ENCODE results near the gene CUL4A.
"Not testable (repeated sequence)": the region's sequence is repeated elsewhere in the genome, so short reads cannot be mapped to it uniquely, and the experiment has no call there.

The CUL4A gene

DNA sequence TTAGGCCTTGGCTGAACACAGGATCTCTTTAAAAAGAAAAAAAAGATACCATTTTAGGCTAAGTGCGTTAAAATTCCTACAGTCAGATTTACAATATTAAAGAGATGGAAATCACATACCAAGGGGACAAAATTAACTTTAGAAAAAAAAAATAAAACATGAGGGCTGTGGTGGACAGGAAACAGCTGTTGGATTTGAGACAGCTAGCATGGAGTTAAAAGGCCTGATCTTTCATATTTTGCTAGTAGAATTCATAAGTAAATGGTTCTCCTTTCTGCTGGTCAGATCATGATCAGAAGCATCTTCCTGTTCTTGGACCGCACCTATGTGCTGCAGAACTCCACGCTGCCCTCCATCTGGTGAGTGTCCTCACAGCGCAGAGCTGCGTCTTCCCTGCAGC is 19.7 kb downstream of the CUL4A start:
- DNase-seq (ENCODE audit: low read depth) = no peak
- H3K4me3 ChIP-seq (ENCODE audit: low read depth, low read length) = no peak overlapping the region

DNA sequence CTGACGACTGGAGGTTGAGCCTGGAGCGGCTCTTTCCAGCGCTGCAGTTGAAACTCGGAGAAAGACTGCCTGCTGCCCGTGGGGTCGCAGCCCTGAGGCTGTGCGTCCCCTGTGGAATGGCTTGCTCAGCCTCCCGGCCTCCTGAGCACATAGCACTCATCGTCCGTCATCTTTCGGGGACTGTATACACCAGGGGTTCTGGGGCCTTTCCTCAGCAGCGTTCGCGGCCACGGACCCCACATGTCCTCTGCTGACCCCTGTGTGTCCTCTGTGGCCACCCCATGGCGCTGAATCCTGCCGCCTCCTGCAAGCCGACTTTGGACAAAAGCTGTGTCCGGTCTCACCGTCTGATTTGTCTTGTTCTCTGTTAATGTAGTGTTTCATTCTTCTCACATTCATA is 20.4 kb downstream of the CUL4A start:
- DNase-seq (ENCODE audit: low read depth) = no peak

DNA sequence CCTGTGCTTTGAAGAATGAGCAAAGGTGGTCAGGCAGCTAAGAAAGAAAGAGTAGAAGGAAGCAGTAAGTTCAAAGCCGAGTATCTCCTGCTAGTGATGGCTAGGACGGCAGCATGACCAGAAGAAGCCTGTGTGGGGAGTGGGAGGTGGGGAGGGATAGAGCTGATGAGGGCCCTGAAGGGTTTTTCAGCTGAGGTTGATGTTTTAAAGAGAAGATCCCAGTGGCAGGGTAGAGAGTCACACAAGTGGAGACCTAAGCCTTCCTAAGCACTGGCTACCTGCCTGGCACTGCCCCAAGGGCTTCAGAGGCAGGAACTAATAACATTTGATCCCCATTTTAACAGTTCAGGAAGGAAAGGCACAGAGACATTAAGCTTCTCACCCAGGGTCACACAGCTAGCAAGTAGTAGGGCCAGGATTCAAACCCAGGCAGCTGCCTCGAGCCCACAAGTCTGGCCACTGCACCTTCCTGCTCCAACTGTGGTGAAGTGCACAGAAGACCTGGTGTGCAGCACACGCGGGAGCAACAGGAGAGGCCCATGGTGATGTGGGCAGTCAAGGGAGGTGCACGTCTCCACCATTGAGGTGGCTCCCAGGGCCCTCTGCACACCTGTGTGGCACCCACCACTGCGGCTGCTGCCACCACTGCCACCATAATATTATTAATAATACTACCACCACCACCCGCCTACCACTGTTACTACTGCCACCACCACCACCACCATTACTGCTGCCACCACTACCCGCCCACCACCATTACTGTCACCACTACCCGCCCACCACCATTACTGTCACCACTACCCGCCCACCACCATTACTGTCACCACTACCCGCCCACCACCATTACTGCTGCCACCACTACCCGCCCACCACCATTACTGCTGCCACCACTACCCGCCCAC is 22.1 kb downstream of the CUL4A start:
- H3K4me3 ChIP-seq (ENCODE audit: low read depth, low read length) = no peak overlapping the region
- DNase-seq (ENCODE audit: low read depth) = no peak

More for the DNA sequence above, 20.4 kb downstream of the CUL4A start:
- no peak overlapping the region for H3K4me3 ChIP-seq (ENCODE audit: low read depth, low read length)

DNA sequence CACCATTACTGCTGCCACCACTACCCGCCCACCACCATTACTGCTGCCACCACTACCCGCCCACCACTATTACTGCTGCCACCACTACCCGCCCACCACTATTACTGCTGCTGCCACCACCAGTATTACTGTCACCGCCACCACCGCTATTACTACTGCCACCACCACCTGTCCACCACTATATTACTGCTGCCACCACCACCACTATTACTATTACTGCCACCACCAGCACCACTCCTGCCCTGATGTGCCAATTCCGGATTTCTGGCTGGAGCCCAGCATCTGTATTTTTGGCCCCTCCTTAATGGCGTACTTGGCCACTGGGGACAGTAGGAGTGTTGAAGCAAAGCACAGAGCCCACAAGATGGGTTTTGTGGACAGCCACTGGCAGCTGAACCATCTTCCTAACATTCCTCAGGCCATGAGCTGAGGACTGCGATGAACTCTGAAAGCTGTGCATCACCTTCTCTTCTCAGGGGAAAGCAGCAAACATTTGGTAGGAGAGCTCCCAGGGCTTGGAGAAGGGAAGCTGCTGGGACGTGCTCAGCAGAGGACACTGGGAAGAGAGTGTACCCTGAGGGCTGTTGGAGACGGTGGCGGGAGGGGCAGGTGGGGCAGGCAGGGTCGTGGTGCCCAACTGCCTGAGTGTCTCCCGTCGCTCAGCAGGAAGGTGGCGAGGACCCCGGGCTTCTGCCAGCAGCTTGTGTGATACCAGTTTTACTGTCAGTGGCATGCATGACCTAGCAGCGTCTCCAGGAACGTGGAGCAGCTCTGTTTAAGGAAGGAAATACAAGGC is 23.0 kb downstream of the CUL4A start:
- no peak for DNase-seq (ENCODE audit: low read depth)
- no peak overlapping the region for H3K4me3 ChIP-seq (ENCODE audit: low read depth, low read length)

DNA sequence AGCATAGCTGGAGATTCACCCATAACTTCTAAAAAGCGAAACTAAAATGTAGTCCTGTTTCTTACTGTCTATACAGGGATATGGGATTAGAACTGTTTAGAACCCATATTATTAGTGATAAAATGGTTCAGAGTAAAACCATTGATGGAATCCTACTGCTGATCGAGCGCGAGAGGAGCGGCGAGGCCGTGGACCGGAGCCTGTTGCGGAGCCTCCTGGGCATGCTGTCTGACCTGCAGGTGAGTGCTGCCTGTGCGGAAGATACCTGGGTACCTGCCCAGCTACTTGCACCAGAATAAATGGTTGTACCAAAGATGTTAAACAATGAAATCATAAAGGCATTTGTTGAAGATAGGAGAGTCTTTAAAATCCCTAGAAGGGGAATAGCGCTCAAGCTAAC is 23.7 kb downstream of the CUL4A start:
- no peak for DNase-seq (ENCODE audit: low read depth)
- H3K4me3 ChIP-seq (ENCODE audit: low read depth, low read length) = no peak overlapping the region

DNA sequence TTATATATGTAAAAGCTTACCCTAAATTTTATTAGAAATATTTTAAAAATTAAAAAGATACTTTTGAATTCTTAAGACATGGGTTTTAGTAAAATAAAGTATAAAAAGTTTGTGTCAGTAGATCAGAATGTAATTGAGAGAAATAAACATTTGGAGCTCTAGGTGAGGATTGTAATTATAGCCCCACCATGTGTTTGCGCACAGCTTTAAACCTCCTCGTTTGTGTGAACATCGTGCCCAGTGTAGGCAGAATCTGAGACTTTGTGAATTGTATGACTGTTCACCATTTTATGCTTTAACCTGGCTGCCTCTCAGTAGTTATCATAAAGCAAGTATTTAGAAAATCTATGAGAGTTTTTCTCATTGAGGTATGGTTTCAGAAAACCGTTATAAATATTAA is 29.1 kb downstream of the CUL4A start:
- DNase-seq (ENCODE audit: low read depth) = no peak
- no peak overlapping the region for H3K4me3 ChIP-seq (ENCODE audit: low read depth, low read length)

DNA sequence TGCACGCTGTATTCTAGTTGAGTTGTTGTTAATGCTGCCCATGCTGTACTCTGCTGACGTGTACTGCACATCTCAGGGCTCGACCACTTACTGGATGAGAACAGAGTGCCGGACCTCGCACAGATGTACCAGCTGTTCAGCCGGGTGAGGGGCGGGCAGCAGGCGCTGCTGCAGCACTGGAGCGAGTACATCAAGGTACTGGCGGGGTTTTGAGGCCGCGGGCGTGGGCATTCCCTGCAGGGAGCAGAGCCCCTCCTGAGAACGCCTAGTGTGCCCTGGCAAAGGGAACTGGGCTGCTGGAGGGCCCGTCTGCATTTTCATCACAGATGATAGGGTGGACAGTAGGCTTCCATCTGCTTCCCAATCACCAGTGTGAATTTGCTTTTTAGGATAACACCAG is 29.9 kb downstream of the CUL4A start:
- H3K4me3 ChIP-seq (ENCODE audit: low read depth, low read length) = no peak overlapping the region
- DNase-seq (ENCODE audit: low read depth) = no peak

DNA sequence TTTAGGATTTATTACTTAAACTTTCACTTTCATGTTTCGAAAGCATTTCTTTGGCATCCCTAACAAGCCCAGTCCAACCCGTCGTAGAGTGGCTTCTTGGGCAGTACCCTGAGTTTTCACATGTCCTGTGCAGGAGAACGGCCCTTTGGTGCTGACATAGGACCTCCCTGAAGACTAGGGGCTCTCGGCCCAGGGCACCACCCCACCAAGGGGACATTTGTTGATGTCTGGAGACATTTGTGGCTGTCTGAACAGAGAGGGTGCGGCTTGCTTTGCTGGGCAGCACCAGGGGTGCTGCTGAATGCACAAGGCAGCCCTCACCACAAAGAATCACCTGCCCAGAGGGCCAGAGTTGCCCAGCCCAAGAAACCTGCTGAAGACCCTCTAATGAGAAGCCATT is 30.6 kb downstream of the CUL4A start:
- H3K4me3 ChIP-seq (ENCODE audit: low read depth, low read length) = no peak overlapping the region
- no peak for DNase-seq (ENCODE audit: low read depth)

DNA sequence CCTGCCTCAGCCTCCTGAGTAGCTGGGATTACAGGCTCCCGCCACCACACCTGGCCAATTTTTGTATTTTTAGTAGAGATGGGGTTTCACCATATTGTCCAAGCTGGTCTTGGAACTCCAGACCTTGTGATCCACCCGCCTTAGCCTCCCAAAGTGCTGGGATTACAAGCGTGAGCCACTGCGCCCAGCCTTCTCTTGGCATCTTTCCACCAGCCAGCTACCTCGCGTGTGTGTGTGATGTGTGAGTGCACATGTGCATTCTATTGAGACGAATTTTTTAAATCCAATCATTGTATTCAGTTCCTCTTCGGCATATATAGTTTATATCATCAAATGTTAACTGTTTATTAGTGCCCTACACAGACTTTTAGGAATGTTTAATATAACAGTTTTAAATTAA is 32.2 kb downstream of the CUL4A start:
- DNase-seq (ENCODE audit: low read depth); H3K4me3 ChIP-seq (ENCODE audit: low read depth, low read length): not testable (repeated sequence)

DNA sequence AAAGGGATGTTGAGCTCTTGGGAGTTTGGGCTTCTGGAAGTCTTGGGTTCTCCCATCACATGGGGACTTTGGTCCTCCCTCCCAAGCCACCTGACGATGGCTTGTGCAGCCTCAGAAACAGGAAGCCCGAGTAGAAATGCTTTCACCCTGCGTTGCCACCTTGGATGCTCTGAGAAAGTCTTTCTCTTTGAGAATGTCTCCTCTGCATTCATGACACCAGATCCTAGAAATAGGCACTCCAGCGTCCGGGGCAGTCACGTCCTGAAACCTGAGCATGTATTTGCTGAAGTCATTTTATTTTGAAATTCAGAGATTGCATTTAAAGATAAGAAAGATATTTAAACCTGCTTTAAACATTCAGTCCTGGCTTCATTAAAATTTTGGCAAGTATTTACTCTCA is 34.4 kb downstream of the CUL4A start:
- DNase-seq (ENCODE audit: low read depth) = no peak
- no peak overlapping the region for H3K4me3 ChIP-seq (ENCODE audit: low read depth, low read length)

DNA sequence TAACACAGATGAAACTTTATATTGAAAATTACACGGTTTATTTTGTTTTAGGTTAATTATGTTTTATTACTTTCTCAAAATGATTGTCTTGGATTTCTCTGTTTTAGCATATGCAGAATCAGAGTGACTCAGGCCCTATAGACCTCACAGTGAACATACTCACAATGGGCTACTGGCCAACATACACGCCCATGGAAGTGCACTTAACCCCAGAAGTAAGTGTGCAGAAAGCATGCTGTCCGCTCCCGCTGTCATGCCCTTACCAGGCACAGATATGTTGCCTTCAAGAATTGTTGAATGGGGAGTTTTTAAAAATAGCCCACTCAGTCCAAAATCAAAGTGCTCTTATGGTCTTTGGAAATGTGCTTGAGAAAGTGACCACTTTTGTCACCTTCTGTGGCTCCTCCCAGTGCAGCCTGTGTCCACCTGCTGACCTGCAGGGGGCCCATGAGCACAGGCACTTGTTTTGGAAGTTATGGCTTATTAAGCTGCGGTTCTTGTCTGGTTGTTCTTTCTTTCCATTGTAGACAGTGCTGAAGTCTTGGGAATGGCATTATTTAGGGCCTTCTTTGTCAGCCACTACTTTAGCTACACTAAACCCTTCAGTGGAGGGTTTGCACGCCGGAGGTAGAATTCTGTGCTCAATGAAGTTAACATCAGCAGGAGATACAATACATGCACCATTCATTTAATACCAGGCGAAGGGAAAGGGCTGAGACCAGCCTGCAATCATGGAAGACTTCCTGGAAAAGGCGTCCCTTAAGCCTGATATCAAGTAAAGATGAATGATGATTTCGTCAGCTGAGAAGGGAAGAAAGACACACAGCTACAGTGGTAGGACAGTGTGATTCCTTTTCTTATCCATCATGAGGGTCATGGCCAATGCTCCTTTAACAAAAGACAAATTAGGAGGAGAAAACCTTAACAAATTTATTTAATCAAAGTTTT is 36.7 kb downstream of the CUL4A start:
- no peak for DNase-seq (ENCODE audit: low read depth)
- no peak overlapping the region for H3K4me3 ChIP-seq (ENCODE audit: low read depth, low read length)

DNA sequence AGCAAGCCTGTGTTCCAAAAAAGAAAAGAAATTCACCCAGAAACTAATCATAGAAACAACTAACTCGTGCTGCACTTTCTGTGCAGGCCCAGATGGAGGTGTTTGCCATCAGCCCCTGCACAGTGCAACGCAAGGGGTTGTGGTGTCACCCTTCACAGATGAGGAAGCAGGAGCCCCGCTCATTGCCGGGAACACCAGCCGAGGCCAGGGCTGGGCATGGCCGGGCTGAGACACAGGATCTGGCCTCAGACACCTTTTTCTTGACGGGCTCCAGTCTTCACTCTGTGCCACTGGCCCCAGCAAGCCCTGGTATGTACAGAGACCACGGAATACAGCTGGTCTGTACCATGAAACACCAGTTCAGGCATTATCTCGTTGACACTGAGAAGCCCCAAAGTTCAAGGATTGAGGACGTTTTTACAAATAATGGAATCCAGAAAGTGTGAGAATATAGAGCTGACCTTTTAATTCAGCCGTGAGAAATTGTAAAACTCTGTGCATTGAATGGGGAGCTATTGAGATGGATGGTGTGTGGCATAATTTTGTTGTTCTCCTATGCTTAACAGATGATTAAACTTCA is 43.2 kb downstream of the CUL4A start:
- no peak for DNase-seq (ENCODE audit: low read depth)
- no peak overlapping the region for H3K4me3 ChIP-seq (ENCODE audit: low read depth, low read length)

DNA sequence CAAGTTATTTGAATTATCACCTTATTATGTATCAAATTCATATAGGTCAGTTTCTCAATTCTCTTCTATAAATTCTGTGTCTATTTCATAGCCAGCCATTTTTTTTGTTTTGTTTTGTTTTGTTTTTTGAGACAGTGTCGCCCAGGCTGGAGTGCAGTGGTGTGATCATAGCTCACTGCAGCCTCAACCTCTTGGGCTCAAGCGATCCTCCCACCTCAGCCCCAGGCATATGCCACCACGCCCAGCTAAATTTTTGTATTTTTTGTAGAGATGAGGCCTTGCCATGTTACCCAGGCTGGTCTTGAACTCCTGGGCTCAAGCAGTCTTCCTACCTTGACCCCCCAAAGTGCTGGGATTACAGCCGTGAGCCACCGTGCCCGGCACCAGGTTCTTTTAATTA is 48.5 kb downstream of the CUL4A start:
- DNase-seq (ENCODE audit: low read depth); H3K4me3 ChIP-seq (ENCODE audit: low read depth, low read length): not testable (repeated sequence)

DNA sequence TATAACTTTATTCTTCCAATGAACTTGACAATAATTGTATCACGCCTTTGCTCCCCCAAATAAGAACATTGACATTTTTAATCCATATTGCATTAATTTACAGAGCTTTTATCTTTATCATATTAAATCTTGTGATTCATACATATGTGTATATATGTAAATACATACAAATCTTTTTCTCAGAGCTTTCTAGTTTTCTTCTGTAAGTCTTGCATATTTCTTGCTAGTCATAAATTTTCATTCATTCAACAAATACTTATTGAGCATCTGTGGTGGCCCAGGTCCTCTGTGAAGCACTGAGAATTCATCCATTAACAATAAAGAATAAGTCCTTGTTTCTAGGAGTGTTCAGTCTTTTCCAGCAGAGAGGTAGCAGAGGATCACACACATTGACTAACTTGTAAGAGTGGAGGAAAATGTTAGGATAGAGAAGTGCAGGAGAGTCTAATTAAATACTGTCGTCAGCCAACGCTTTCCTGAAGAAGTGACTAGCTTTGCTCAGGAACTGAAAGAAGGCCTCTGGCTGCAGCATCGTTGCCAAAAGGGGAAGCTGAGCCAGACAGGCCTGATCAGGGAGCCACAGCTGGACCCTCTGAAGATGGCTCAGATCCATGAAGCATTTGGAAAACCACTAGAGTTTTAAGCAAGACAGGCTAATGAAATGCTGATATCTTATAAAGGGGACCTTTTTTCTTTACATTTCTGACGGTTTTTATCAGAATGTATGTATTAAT is 49.1 kb downstream of the CUL4A start:
- no peak overlapping the region for H3K4me3 ChIP-seq (ENCODE audit: low read depth, low read length)
- DNase-seq (ENCODE audit: low read depth) = no peak

DNA sequence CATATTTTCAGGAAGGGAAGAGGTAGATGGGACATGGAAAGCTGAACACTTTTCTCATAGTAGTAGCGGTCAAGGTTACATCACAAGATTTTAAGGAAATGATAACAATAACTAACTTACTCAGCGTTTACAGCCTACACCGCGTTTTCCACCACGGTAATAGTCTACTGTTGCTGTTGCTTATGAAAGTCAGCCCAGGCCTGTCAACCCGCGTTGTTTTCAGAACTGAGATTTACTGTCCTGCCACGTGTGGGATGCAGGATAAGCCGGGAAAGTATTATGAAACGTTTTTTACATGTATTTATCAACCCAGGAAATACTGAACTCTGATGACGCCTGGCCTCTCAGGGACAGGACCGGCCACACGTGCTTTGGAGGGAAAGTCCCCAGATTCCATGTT is 51.6 kb downstream of the CUL4A start:
- DNase-seq (ENCODE audit: low read depth) = no peak

DNA sequence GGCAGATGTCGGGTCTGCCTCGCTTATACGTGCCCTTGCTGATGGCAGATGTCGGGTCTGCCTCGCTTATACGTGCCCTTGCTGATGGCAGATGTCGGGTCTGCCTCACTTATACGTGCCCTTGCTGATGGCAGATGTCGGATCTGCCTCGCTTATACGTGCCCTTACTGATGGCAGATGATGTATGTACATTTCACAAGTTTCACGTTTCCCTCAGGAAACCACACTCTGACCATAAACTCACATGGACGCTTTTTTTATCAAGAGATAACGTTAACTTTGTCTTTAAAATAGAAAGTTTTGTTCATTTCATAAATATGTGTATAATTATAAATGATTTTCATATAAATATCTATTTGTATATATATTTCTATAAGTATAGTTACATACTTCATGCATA is 53.6 kb downstream of the CUL4A start:
- DNase-seq (ENCODE audit: low read depth); H3K4me3 ChIP-seq (ENCODE audit: low read depth, low read length): not testable (repeated sequence)

More for the DNA sequence above, 51.6 kb downstream of the CUL4A start:
- H3K4me3 ChIP-seq (ENCODE audit: low read depth, low read length) = no peak overlapping the region

DNA sequence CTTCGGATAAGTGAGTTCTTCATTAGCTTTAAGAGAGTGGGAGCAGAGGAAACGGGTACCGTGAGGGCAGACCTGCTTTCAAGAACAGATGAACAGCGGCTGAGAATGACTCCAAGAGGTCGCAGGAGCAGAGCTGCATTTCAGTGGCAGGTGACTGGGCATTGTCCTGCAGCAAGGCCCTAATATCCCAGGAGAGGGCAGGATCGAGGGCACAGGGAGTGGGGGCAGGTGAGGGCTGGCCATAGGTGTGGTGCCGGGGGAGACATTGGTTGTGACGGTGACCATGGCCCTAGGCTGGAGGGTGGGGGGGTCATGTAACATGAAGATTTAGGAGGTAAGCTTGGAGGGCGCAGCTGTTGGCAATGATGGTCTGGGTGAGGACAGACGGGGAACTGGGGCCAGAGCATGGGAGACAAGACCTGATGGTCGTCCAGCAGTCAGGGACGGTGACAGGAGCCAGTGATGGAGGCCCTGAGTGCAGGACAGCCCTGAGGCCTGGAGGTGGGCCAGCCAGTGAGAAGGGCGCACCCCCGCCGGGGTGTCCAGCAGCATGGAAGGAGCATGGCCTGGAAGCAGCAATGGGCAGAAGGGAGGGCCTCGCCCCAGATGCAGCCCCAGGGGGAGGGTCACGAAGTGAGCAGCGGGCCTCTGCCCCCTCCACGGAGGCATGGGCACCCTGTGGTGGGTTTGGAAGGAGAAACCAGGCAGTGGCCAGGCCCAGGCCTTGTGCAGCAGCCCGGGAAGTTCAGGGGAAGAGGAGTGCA is 58.4 kb downstream of the CUL4A start:
- DNase-seq (ENCODE audit: low read depth) = no peak
- H3K4me3 ChIP-seq (ENCODE audit: low read depth, low read length) = no peak overlapping the region

DNA sequence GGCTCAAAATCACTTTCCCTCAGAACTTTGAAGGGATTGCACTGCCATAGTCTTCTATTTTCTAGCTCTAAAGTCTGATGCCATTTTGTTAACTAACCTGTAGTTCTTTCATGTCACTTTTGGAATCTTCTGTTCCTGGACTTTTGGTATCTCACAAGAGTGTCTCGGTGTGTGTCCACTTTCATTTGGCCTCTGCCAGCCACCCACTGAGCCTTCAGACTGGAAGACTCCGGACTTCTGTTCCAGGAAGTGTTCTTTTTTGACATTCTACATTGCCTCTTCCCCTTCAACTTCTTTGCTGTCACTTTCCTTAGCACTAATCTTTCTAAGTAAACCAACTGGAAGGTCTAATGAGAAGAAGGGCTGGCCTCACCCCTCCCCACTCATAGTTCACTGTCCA is 62.6 kb downstream of the CUL4A start:
- DNase-seq (ENCODE audit: low read depth) = no peak
- H3K4me3 ChIP-seq (ENCODE audit: low read depth, low read length) = no peak overlapping the region

Data from skeletal muscle cell (primary cell).